ENCODE data around the gene ZW10.

The ZW10 gene

DNA sequence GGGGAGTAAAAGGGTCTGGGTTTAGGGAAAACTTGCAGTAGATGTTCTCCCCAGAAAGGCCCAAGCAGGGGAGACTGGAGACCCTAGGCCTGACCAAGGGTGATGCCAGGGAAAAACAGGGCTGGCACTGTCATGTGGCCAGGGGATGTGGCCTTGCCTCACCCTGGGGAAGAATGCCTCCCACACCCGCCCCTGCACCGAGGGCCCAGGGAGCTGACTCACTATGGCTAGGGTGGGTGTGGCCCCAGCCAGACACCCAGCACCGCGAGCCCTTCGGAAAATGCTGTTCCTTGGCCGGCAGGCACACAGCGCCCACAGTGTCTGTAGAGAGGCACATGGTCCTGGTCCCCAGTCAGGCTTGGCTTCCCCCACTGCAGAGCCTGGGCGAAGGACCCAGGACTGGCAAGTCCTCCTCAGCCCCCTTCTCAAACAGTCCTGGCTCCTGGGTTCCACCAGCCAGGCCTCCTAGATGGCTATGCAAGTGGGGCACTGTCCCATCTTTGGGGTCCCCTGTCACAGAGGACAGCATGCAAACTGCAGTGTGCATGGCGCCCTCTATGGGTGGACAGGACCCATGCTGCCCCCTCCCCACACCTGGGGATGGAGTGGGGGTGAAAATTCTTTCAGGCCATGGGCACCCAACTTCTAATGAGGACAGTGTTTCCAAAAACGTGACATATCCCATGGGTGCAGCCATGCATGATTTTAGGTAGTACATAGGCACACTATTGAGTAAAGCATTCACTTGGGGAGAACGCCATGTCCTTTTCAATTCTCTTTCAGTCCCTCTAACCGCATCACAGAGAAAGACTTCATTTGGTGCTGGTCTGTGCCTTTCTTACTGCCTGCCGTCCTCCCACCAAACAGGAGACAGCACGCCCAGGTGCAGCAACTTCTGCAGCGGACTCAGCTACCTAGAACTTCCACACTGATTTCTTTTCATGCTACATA, 82.6 kb downstream of the ZW10 start:
- Histone ChIP-seq H3F3A (ENCODE audit: insufficient read depth) (no peaks in the 10 kb centered on the region), H2AFZ (ENCODE audit: low read depth, low read length, severe bottlenecking) (no peak overlapping the region), H3K4me2 (ENCODE audit: low read depth, low read length, poor library complexity, severe bottlenecking) (no peak overlapping the region), H3K27ac (ENCODE audit: low read depth, low read length) (no peak overlapping the region), H3K27me3 (ENCODE audit: low read length) (no peaks in the 10 kb centered on the region), H3K36me3 (ENCODE audit: low read length) (no peaks in the 10 kb centered on the region), H3K4me3 (ENCODE audit: insufficient read depth, low read length, poor library complexity, severe bottlenecking) (no peak overlapping the region), H3K79me2 (ENCODE audit: insufficient read depth, low read length) (no peaks in the 10 kb centered on the region), H3K9me2 (replicated peaks; ENCODE audit: insufficient read depth, low read length) (no peaks in the 10 kb centered on the region), H4K20me1 (ENCODE audit: low read depth, low read length) (no peaks in the 10 kb centered on the region), H3K9ac (ENCODE audit: low read length) (no peak overlapping the region), H3K9me3 (ENCODE audit: insufficient read depth, low read length) (no peaks in the 10 kb centered on the region)
- TF ChIP-seq EZH2phosphoT487 (conservative IDR thresholded peaks at IDR 0.05; ENCODE audit: low read length) = no peak
- peak; percentile 42 for TF ChIP-seq CTCF (IDR thresholded peaks at IDR 0.05; ENCODE audit: insufficient read depth, low read length, poor library complexity, severe bottlenecking)

DNA sequence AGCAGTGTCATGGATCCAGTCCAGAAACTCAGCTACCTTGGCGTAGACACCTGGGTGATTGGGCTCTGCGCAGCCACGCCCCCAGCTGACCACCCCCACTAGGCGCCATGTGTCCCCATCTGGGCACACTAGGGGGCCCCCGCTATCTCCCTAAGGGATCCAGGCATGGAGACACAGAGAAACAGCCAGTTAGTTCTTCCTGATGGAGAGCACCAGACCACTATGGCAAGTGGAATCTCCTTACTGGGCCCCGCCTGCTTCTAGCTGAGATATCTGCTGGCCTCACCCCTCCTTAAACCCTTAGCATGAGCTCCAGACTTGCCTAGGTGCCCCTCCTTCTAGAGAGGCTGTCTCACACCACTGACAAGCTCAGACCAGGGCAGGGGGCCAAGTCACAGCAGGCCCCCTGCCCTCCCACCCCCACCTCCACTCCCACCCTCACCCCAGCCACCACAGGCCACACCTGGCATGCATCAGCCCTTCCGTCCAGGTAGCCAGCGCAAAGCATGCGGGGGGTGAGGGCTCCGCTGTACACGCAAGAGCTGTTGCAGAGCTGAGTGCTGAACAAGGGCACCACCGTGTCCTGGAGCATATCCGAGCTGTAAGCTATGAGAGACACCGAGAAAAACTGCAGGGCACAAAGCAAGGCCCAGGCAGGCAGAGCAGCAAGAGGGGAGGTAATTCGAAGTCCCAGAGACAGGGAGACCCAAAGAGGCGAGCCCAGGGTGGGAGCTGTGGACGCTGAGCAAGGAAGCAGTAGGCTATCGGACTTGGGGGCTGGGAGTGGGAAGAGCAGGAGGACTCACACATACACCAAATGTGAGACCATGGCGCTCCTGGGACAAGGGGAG, 83.5 kb downstream of the ZW10 start:
- Histone ChIP-seq H2AFZ (ENCODE audit: low read depth, low read length, severe bottlenecking) (no peak overlapping the region), H3K9ac (ENCODE audit: low read length) (no peak overlapping the region), H3K27me3 (ENCODE audit: low read length) (no peaks in the 10 kb centered on the region), H3K9me2 (replicated peaks; ENCODE audit: insufficient read depth, low read length) (no peaks in the 10 kb centered on the region), H3K4me3 (ENCODE audit: insufficient read depth, low read length, poor library complexity, severe bottlenecking) (no peak overlapping the region), H3K79me2 (ENCODE audit: insufficient read depth, low read length) (no peaks in the 10 kb centered on the region), H3K27ac (ENCODE audit: low read depth, low read length) (no peak overlapping the region), H3F3A (ENCODE audit: insufficient read depth) (no peaks in the 10 kb centered on the region), H3K36me3 (ENCODE audit: low read length) (no peaks in the 10 kb centered on the region), H4K20me1 (ENCODE audit: low read depth, low read length) (no peaks in the 10 kb centered on the region), H3K4me2 (ENCODE audit: low read depth, low read length, poor library complexity, severe bottlenecking) (no peak overlapping the region), H3K9me3 (ENCODE audit: insufficient read depth, low read length) (no peaks in the 10 kb centered on the region)
- no peak for TF ChIP-seq CTCF (IDR thresholded peaks at IDR 0.05; ENCODE audit: insufficient read depth, low read length, poor library complexity, severe bottlenecking)
- no peak for TF ChIP-seq EZH2phosphoT487 (conservative IDR thresholded peaks at IDR 0.05; ENCODE audit: low read length)

- no peaks in the 10 kb centered on the region for H3K9me2 ChIP-seq (replicated peaks; ENCODE audit: insufficient read depth, low read length)
- H3F3A ChIP-seq (ENCODE audit: insufficient read depth) = no peaks in the 10 kb centered on the region
- no peaks in the 10 kb centered on the region for H3K79me2 ChIP-seq (ENCODE audit: insufficient read depth, low read length)
- H3K36me3 ChIP-seq (ENCODE audit: low read length) = no peaks in the 10 kb centered on the region
- no peaks in the 10 kb centered on the region for H3K27me3 ChIP-seq (ENCODE audit: low read length)
- H3K27ac ChIP-seq (ENCODE audit: low read depth, low read length) = no peak overlapping the region
- H3K4me3 ChIP-seq (ENCODE audit: insufficient read depth, low read length, poor library complexity, severe bottlenecking) = no peak overlapping the region
- TF ChIP-seq EZH2phosphoT487 (conservative IDR thresholded peaks at IDR 0.05; ENCODE audit: low read length) (no peak), CTCF (IDR thresholded peaks at IDR 0.05; ENCODE audit: insufficient read depth, low read length, poor library complexity, severe bottlenecking) (no peak)
- H3K4me2 ChIP-seq (ENCODE audit: low read depth, low read length, poor library complexity, severe bottlenecking) = no peak overlapping the region
- H2AFZ ChIP-seq (ENCODE audit: low read depth, low read length, severe bottlenecking) = no peak overlapping the region
- no peaks in the 10 kb centered on the region for H4K20me1 ChIP-seq (ENCODE audit: low read depth, low read length)
- H3K9ac ChIP-seq (ENCODE audit: low read length) = no peak overlapping the region
- no peaks in the 10 kb centered on the region for H3K9me3 ChIP-seq (ENCODE audit: insufficient read depth, low read length)
Observed at GRCh38 chr11:113685654-113686359, 87.7 kb downstream of the ZW10 start.
